ENCODE results near the gene ZNF423.

ZNF423 gene

GRCh38 chr16:49542946-49543630, 312.8 kb downstream of the ZNF423 start:
- DNase-seq (ENCODE audit: low read depth in 2 of 2, low spot score in 1 of 2) = no peak

GRCh38 chr16:49542391-49542891, 313.5 kb downstream of the ZNF423 start:
- no peak for DNase-seq (ENCODE audit: low read depth in 2 of 2, low spot score in 1 of 2)

- DNase-seq (ENCODE audit: low read depth in 2 of 2, low spot score in 1 of 2) = no peak
These were observed 315.1 kb downstream of the ZNF423 start for GRCh38 chr16:49540836-49541235.

- DNase-seq (ENCODE audit: low read depth in 2 of 2, low spot score in 1 of 2) = no peak
These were observed 316.2 kb downstream of the ZNF423 start for GRCh38 chr16:49539758-49540157.

GRCh38 chr16:49537924-49538459, 317.9 kb downstream of the ZNF423 start:
- DNase-seq (ENCODE audit: low read depth in 2 of 2, low spot score in 1 of 2) = no peak

GRCh38 chr16:49534901-49535610, 320.9 kb downstream of the ZNF423 start:
- no peak for DNase-seq (ENCODE audit: low read depth in 2 of 2, low spot score in 1 of 2)

GRCh38 chr16:49533422-49533821, 322.5 kb downstream of the ZNF423 start:
- no peak for DNase-seq (ENCODE audit: low read depth in 2 of 2, low spot score in 1 of 2)

GRCh38 chr16:49532873-49533272, 323.0 kb downstream of the ZNF423 start:
- no peak for DNase-seq (ENCODE audit: low read depth in 2 of 2, low spot score in 1 of 2)

- DNase-seq (ENCODE audit: low read depth in 2 of 2, low spot score in 1 of 2) = no peak
These were observed 323.7 kb downstream of the ZNF423 start for GRCh38 chr16:49531931-49532840.

- DNase-seq (ENCODE audit: low read depth in 2 of 2, low spot score in 1 of 2) = no peak
These were observed 324.5 kb downstream of the ZNF423 start for GRCh38 chr16:49531425-49531824.

GRCh38 chr16:49530427-49530970, 325.4 kb downstream of the ZNF423 start:
- no peak for DNase-seq (ENCODE audit: low read depth in 2 of 2, low spot score in 1 of 2)

- DNase-seq (ENCODE audit: low read depth in 2 of 2, low spot score in 1 of 2) = no peak
These were observed 326.4 kb downstream of the ZNF423 start for GRCh38 chr16:49529411-49530045.

- DNase-seq (ENCODE audit: low read depth in 2 of 2, low spot score in 1 of 2) = no peak
These were observed 327.0 kb downstream of the ZNF423 start for GRCh38 chr16:49528866-49529288.

GRCh38 chr16:49528060-49528865, 327.6 kb downstream of the ZNF423 start:
- no peak for DNase-seq (ENCODE audit: low read depth in 2 of 2, low spot score in 1 of 2)

- no peak for DNase-seq (ENCODE audit: low read depth in 2 of 2, low spot score in 1 of 2)
These were observed 328.3 kb downstream of the ZNF423 start for GRCh38 chr16:49527611-49528010.

- no peak for DNase-seq (ENCODE audit: low read depth in 2 of 2, low spot score in 1 of 2)
These were observed 329.0 kb downstream of the ZNF423 start for GRCh38 chr16:49526860-49527365.

GRCh38 chr16:49524947-49525315, 331.0 kb downstream of the ZNF423 start:
- DNase-seq (ENCODE audit: low read depth in 2 of 2, low spot score in 1 of 2) = no peak

- no peak for DNase-seq (ENCODE audit: low read depth in 2 of 2, low spot score in 1 of 2)
These were observed 331.5 kb downstream of the ZNF423 start for GRCh38 chr16:49524216-49524946.

All from stimulated activated CD8-positive, alpha-beta memory T cell treated with anti-CD3 and anti-CD28 coated beads, Interleukin-4, amount 100 ng/mL, for 1 hour (primary cell).